GM21381 (cell line): ENCODE measurements around the gene SMOC1.
"Not testable (repeated sequence)": the region's sequence is repeated elsewhere in the genome, so short reads cannot be mapped to it uniquely, and the experiment has no call there.

ENCODE experiments used
- ATAC-seq: cut with Tn5 transposase; IDR thresholded peaks from one replicate; pipeline ENCODE4 v1.9.1; 2021; ENCODE audit warnings: mild to moderate bottlenecking, moderate library complexity; ENCODE audit not compliant: unreplicated experiment

The SMOC1 gene

GRCh38 chr14:69896972-69897371, 17.8 kb downstream of the SMOC1 start:
- ATAC-seq = no peak

DNA sequence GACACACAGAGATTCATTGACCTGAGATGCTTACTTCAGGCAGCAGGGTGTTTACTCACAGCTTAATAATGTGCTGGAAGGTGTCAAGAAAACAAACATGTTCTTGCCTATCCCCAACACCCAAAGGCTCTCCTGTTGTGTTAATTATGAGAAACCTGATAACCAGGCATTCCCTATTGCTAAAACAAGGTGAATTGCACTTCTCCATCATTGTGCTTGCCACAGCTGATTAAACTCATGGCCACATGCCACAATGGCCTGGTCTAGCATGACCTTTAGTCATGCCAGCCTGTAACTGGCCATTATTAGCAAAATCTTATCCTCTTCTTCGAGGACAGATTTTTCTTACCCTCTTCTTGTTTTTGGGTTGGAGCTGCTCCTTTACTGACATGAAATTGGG, 21.4 kb downstream of the SMOC1 start:
- ATAC-seq = no peak

GRCh38 chr14:69901113-69901951, 22.1 kb downstream of the SMOC1 start:
- no peak for ATAC-seq

DNA sequence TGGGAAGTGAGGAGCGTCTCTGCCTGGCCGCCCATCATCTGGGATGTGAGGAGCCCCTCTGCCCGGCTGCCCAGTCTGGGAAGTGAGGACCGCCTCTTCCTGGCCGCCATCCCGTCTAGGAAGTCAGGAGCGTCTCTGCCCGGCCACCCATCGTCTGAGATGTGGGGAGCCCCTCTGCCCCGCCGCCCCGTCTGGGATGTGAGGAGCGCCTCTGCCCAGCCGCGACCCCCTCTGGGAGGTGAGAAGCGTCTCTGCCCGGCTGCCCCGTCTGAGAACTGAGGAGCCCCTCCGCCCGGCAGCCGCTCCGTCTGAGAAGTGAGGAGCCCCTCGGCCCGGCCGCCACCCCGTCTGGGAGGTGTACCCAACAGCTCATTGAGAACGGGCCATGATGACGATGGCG, 23.8 kb downstream of the SMOC1 start:
- not testable (repeated sequence) for ATAC-seq

GRCh38 chr14:69904246-69904645, 25.0 kb downstream of the SMOC1 start:
- no peak for ATAC-seq

DNA sequence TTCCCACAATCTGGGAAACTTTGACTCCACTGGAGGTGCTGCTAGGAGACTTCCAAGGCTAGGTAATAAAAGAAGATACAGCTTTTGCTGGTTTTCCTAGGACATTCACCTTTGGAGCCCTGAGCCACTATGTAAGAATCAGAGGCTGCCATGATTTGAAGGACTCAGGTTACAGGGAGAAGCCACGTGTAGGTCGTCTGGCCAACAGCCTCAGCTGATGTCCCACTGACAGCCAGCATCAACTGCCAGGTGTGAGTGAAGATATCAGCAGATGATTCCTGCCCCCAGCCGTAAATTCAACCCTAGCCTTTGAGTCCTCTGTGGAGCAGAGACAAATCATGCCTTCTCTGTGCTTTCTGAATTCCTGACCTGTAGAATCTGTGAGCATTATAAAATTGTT, 27.0 kb downstream of the SMOC1 start:
- no peak for ATAC-seq

DNA sequence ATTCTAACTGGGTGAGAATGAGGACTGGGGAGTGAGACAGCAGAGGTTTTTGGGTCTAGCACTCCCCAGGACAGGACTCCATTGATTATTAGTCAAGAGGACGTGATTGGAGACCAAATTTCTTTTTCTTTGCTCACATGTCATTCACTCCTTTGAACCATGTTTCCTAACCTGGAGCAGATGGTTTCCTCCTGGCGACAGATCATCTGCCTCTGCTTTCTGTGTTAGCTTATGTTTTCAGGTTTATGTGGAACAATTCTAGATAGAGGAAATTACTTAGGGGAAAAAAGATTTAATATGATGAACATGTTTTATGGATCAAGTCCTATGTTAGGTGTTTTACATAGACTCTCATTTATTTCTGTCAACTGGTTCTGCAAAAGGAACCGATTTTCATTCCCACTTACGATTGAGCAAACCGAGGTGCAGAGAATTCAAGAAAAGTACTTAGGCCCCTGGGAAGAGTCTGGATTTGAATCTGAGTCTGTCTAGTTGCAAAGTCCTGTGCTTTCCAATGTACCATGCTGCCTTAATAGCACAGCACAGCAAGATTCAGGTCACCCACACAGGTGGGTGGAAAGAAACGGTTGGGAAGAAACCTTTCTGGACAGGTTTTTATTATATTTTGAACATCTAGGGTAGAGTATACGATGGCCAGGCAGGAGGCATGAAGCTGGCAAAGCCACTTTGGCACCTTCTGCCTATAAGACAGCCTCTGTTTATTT, 30.8 kb downstream of the SMOC1 start:
- no peak for ATAC-seq

DNA sequence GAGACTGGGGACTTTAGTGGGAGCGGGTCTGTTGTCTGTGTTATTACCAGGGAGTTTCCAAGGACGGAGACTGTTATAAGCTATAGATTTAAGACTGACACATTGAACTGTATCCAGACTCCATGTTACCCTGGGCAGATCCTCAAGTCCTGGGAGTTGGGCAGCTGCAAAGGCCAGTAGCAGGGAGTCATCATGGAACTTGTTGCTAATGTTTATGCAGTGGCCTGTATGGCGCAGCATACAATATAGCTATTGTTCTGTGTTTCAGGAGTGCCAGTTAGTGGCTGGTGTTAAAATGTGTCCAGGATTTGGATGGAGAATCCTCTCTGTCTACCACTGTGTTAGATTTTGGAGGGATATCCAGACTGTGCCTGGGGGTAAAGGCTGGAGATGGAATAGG, 31.7 kb downstream of the SMOC1 start:
- no peak for ATAC-seq

DNA sequence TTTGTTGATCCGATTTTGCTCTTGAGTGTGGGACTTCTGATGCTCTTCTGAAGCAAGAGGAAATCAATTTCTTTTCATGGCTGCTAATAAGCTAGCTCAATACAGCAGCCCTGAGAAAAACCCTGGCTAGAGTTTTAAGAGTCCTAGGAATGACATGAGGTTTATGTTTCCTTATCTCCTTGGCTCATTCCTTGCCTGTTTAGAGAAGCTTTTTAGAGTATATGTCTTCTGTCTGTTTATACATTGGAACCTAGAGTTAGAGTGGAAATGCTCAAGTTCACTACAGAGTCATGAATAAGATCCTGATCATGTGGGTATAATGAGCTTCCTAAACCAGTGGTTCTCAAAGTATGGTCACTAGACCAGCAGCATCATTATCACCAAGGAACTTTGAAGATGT, 34.5 kb downstream of the SMOC1 start:
- ATAC-seq = no peak

DNA sequence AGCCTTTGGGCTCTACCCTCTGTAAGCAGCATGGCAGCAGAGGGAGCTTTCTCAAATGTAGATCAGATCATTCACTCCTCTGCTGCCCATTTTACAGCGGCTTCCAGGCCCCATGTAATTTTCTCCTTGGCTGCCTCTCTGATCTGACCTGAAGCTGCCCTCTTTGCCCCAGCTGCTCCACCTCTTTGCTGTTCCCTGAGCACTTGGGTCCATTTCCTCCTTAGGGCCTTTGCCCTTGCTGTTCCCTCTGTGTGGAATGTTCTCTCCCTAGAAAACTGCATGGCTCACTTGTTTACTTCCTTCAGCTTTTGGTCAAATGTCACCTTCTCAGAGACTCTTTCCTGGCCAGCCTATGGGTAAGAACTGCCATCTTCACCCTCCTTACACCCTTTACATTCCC, 37.2 kb downstream of the SMOC1 start:
- ATAC-seq = no peak

DNA sequence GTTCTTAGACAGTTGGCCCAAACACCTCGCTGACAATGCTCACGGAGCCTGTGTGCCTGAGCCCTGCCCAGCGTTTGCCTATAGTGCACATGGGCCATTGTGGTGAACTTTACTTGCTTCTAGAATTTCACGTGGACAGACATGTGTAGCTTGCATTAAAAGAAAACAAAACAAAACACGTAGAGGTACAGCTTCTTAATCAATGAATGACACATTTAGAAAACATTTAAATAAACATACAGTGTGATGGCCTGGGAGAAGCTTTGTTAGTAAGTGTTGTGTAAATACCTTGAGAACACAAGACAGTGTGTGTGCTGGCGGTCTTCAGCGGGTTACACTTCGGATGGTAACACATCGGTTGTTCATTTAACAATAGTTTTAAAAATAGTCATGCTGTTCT, 38.1 kb downstream of the SMOC1 start:
- no peak for ATAC-seq

DNA sequence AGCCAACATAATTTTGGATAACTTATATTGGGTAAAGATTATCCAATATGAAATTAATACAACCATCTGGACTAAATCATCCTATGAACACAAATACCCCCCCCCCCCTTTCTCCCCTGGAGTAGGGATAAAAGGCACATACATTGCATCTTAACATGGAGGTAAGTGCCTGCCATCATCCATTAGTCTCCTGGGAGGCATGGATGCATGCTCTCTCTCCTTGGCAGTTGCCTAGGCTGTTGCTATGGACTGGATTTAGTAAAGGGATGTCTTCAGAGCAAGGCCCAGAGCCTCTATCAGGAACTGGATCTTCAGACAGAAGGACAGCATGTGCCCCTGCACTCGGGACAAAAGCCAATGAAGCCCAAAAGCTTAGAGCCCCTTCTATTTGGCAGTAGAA, 40.6 kb downstream of the SMOC1 start:
- no peak for ATAC-seq

DNA sequence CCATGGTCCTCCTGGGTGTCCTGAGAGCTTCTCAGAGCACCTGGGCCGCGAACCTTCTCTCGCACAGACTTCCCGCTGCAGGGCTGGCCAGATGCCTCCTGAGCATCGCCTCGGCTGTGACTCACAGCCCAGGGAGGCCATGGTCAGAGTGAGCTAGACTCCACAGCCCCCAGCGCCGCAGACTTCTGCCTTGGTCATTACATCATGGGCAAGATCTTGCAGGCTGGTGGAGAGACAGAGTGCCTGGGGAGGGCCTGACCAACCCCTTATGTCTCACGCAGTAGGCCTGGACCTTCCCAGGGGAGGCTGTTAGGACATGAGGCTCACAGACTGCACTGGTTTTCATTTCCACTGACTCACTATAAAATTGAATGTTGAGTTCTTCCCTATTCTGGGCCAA, 41.8 kb downstream of the SMOC1 start:
- no peak for ATAC-seq

DNA sequence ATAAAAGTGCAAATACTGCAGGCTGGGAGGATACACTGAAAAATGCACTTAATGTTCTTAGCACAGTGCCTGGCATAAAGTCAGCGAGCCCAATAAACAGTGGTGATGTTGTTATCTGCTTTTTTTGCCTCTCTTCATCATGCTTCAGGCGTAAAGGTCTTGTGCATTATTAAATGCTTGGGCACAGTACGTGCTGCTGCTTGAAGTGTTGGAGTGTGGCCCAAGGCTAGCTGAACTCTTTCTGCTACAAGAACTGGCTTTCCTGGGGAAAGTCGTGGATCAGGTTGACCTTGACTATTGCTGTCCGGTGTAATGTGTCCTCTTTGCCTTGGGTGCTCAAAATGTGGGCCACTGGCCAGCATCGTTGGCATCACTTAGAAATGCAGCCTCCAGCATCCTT, 43.0 kb downstream of the SMOC1 start:
- ATAC-seq = no peak

DNA sequence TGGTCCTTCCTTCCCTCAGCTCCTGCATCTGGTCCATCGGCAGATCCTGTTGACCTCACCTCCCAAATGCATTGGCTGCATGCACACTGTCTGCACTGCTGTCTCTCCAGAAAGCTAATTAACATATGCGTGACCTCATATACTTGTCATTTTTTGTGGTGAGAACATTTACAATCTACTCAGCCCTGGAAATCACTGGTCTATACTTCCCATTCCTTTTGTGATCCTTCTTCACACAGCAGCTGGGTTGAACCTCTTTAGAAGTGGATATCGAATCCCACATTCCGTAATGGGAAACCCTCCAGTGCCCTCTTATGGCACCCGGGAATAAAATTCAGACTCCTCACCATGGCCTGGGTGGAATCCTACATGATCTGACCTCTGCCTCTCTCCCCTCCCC, 45.0 kb downstream of the SMOC1 start:
- no peak for ATAC-seq

GRCh38 chr14:69928111-69928523, 48.9 kb downstream of the SMOC1 start:
- no peak for ATAC-seq

DNA sequence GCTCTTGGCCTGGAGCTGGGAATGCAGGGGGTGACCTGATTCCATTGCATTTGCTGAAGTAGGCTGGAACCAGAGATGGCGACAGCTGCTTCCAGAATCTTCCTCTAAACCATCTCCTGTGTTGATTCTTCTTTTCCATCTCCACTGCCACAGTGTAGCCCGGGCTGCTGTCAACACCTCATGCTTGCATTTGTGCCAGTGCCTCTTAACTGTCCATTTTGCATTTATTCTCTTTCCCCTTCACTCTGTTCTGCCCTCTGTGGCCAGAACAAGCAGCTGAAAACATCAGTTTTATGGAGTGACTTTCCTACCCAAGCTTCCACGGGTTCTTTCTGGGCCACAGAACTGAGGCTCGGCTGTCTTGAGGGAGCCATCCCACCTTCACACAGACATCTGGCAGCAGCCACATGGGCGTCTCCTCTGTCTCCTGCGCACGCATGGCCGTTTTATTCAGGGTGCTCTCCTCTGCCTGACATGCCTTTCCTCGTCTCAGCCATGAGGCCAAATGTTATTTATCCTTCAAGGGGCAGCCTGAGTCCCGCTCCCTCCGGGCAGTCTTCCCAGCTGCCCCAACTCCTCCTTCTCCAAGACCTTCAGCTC, 51.7 kb downstream of the SMOC1 start:
- ATAC-seq = no peak

DNA sequence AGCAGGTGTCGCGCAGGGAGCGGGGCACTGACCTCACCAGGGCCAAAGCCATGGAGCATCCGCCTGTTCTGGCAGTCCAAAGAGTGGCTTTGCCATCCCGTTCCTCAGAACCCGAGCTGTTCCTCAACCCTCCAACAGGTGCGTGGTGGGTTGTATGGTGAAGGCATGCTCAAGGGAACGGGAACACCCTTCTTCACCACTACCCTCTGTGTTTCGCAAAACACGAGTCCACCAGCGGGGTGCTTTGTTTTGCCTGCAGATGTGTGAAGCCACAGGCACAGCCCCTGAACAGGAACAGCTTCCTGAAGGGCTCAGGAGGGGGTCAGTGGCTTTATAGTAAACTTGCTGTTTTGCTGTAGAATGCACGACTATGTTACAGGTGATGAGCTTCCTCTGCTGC, 52.7 kb downstream of the SMOC1 start:
- ATAC-seq = no peak

- ATAC-seq = no peak
Observed at GRCh38 chr14:69932391-69932790, 53.2 kb downstream of the SMOC1 start.

- ATAC-seq = no peak
Observed at GRCh38 chr14:69933623-69934275, 54.5 kb downstream of the SMOC1 start.

- no peak for ATAC-seq
Observed at GRCh38 chr14:69937367-69938081, 58.3 kb downstream of the SMOC1 start.
